ENCODE measurements around the gene TRIM10.

The TRIM10 gene

GRCh38 chr6:30192076-30192475 is 31.1 kb upstream of the TRIM10 start:
- no peak overlapping the region for H3K18ac ChIP-seq (ENCODE audit: low read depth in 1 of 2, low read length in 2 of 2)
- H4K91ac ChIP-seq (ENCODE audit: low read length), result no peak overlapping the region
- no peak overlapping the region for H2AFZ ChIP-seq (ENCODE audit: low read depth, low read length)
- peaks cover 53 to 60% of the 10 kb centered on the region in 2 experiments for H3K36me3 ChIP-seq (ENCODE audit: control insufficient read depth in 1 of 2, insufficient read depth in 2 of 2, low read depth in 1 of 2, low read length in 2 of 2)
- no peak overlapping the region for H3K4me3 ChIP-seq (ENCODE audit: insufficient read depth in 1 of 2, low read depth in 1 of 2, low read length in 2 of 2)
- no peak overlapping the region for H3K4me2 ChIP-seq (ENCODE audit: low read length, poor library complexity, severe bottlenecking)
- peak; percentile 36 for DNase-seq
- no peak overlapping the region for H3K23ac ChIP-seq (ENCODE audit: low read length in 2 of 2)
- no peaks in the 10 kb centered on the region for H3K9me3 ChIP-seq (ENCODE audit: control insufficient read depth, low read length)
- H2BK12ac ChIP-seq (ENCODE audit: low read length in 2 of 2), result no peak overlapping the region
- H2BK120ac ChIP-seq (ENCODE audit: low read depth, low read length), result no peak overlapping the region
- H3K79me1 ChIP-seq (replicated peaks; ENCODE audit: low read length, poor library complexity, severe bottlenecking), result peaks cover 37% of the 10 kb centered on the region
- no peak overlapping the region for H3K9ac ChIP-seq (ENCODE audit: low read length)
- WGBS, result 75% methylated on average over 7 of the region's 7 CpGs
- no peak overlapping the region for H3K4ac ChIP-seq (ENCODE audit: low read depth in 1 of 2, low read length in 2 of 2)
- H4K8ac ChIP-seq (ENCODE audit: low read length), result no peak overlapping the region
- H3K14ac ChIP-seq (ENCODE audit: low read length in 2 of 2), result no peak overlapping the region
- H2BK5ac ChIP-seq (ENCODE audit: low read depth, low read length, poor library complexity, severe bottlenecking), result no peak overlapping the region
- H2BK15ac ChIP-seq (ENCODE audit: low read depth, poor library complexity, severe bottlenecking), result no peak overlapping the region
- H3K4me1 ChIP-seq (ENCODE audit: control insufficient read depth, insufficient read depth, low read depth, low read length), result peaks cover 7% of the 10 kb centered on the region
- H3K27ac ChIP-seq (ENCODE audit: low read length, poor library complexity, severe bottlenecking), result no peak overlapping the region
- H3K27me3 ChIP-seq (ENCODE audit: control insufficient read depth in 1 of 2, insufficient read depth in 1 of 2, low read length in 2 of 2), result no peaks in the 10 kb centered on the region
- no peak overlapping the region for H2AK5ac ChIP-seq (ENCODE audit: low read length, severe bottlenecking)

- no peaks in the 10 kb centered on the region for H3K9me3 ChIP-seq (ENCODE audit: control insufficient read depth, low read length)
These were observed 27.5 kb upstream of the TRIM10 start for GRCh38 chr6:30188541-30188940.

GRCh38 chr6:30185846-30186484 is 25.0 kb upstream of the TRIM10 start:
- Histone ChIP-seq H2AFZ (ENCODE audit: low read depth, low read length) (no peak overlapping the region), H3K23ac (ENCODE audit: low read length in 2 of 2) (no peak overlapping the region), H3K4me3 (ENCODE audit: insufficient read depth in 1 of 2, low read depth in 1 of 2, low read length in 2 of 2) (no peak overlapping the region), H2BK120ac (ENCODE audit: low read depth, low read length) (no peak overlapping the region), H3K9ac (ENCODE audit: low read length) (no peak overlapping the region), H2AK5ac (ENCODE audit: low read length, severe bottlenecking) (no peak overlapping the region), H3K14ac (ENCODE audit: low read length in 2 of 2) (no peak overlapping the region), H4K8ac (ENCODE audit: low read length) (peak overlapping the region; percentile 19), H2BK5ac (ENCODE audit: low read depth, low read length, poor library complexity, severe bottlenecking) (no peak overlapping the region), H2BK15ac (ENCODE audit: low read depth, poor library complexity, severe bottlenecking) (no peak overlapping the region), H4K91ac (ENCODE audit: low read length) (no peak overlapping the region), H3K27me3 (ENCODE audit: control insufficient read depth in 1 of 2, insufficient read depth in 1 of 2, low read length in 2 of 2) (no peaks in the 10 kb centered on the region), H3K9me3 (ENCODE audit: control insufficient read depth, low read length) (no peaks in the 10 kb centered on the region), H3K4me1 (ENCODE audit: control insufficient read depth, insufficient read depth, low read depth, low read length) (no peaks in the 10 kb centered on the region), H2BK12ac (ENCODE audit: low read length in 2 of 2) (no peak overlapping the region), H3K36me3 (ENCODE audit: control insufficient read depth in 1 of 2, insufficient read depth in 2 of 2, low read depth in 1 of 2, low read length in 2 of 2) (peaks cover 45 to 60% of the 10 kb centered on the region in 2 experiments), H3K18ac (ENCODE audit: low read depth in 1 of 2, low read length in 2 of 2) (no peak overlapping the region), H3K4me2 (ENCODE audit: low read length, poor library complexity, severe bottlenecking) (no peak overlapping the region), H3K27ac (ENCODE audit: low read length, poor library complexity, severe bottlenecking) (no peak overlapping the region), H3K79me1 (replicated peaks; ENCODE audit: low read length, poor library complexity, severe bottlenecking) (peaks cover 10% of the 10 kb centered on the region), H3K4ac (ENCODE audit: low read depth in 1 of 2, low read length in 2 of 2) (no peak overlapping the region)
- 98% methylated on average over 20 of the region's 20 CpGs for WGBS
- no peak for DNase-seq

More at GRCh38 chr6:30188541-30188940, 27.5 kb upstream of the TRIM10 start:
- no peak overlapping the region for H3K9ac ChIP-seq (ENCODE audit: low read length)
- 93% methylated on average over 5 of the region's 5 CpGs for WGBS
- H2BK120ac ChIP-seq (ENCODE audit: low read depth, low read length), result no peak overlapping the region
- H3K23ac ChIP-seq (ENCODE audit: low read length in 2 of 2), result no peak overlapping the region
- H3K36me3 ChIP-seq (ENCODE audit: control insufficient read depth in 1 of 2, insufficient read depth in 2 of 2, low read depth in 1 of 2, low read length in 2 of 2), result peaks cover 54 to 70% of the 10 kb centered on the region in 2 experiments
- no peak overlapping the region for H4K8ac ChIP-seq (ENCODE audit: low read length)
- no peak overlapping the region for H3K14ac ChIP-seq (ENCODE audit: low read length in 2 of 2)
- H3K4me2 ChIP-seq (ENCODE audit: low read length, poor library complexity, severe bottlenecking), result no peak overlapping the region
- H2BK5ac ChIP-seq (ENCODE audit: low read depth, low read length, poor library complexity, severe bottlenecking), result no peak overlapping the region
- DNase-seq, result no peak
- no peak overlapping the region for H3K4me3 ChIP-seq (ENCODE audit: insufficient read depth in 1 of 2, low read depth in 1 of 2, low read length in 2 of 2)
- H3K79me1 ChIP-seq (replicated peaks; ENCODE audit: low read length, poor library complexity, severe bottlenecking), result peaks cover 19% of the 10 kb centered on the region
- no peak overlapping the region for H3K18ac ChIP-seq (ENCODE audit: low read depth in 1 of 2, low read length in 2 of 2)
- H2BK12ac ChIP-seq (ENCODE audit: low read length in 2 of 2), result peak overlapping the region in 1 of 2 experiments; percentile 24
- H3K27ac ChIP-seq (ENCODE audit: low read length, poor library complexity, severe bottlenecking), result no peak overlapping the region
- peaks cover 4% of the 10 kb centered on the region for H3K4me1 ChIP-seq (ENCODE audit: control insufficient read depth, insufficient read depth, low read depth, low read length)
- no peak overlapping the region for H4K91ac ChIP-seq (ENCODE audit: low read length)
- H2AFZ ChIP-seq (ENCODE audit: low read depth, low read length), result no peak overlapping the region
- no peaks in the 10 kb centered on the region for H3K27me3 ChIP-seq (ENCODE audit: control insufficient read depth in 1 of 2, insufficient read depth in 1 of 2, low read length in 2 of 2)
- no peak overlapping the region for H2AK5ac ChIP-seq (ENCODE audit: low read length, severe bottlenecking)
- H3K4ac ChIP-seq (ENCODE audit: low read depth in 1 of 2, low read length in 2 of 2), result no peak overlapping the region
- H2BK15ac ChIP-seq (ENCODE audit: low read depth, poor library complexity, severe bottlenecking), result no peak overlapping the region

- 98% methylated on average over 3 of the region's 5 CpGs for WGBS
- H3K4me3 ChIP-seq (ENCODE audit: insufficient read depth in 1 of 2, low read depth in 1 of 2, low read length in 2 of 2), result no peak overlapping the region
- no peak overlapping the region for H3K27ac ChIP-seq (ENCODE audit: low read length, poor library complexity, severe bottlenecking)
These were observed 23.5 kb upstream of the TRIM10 start for GRCh38 chr6:30184417-30185031.

More at GRCh38 chr6:30184417-30185031, 23.5 kb upstream of the TRIM10 start:
- Histone ChIP-seq H3K4me2 (ENCODE audit: low read length, poor library complexity, severe bottlenecking) (no peak overlapping the region), H2AFZ (ENCODE audit: low read depth, low read length) (no peak overlapping the region), H4K8ac (ENCODE audit: low read length) (no peak overlapping the region), H3K23ac (ENCODE audit: low read length in 2 of 2) (no peak overlapping the region), H3K14ac (ENCODE audit: low read length in 2 of 2) (no peak overlapping the region), H3K36me3 (ENCODE audit: control insufficient read depth in 1 of 2, insufficient read depth in 2 of 2, low read depth in 1 of 2, low read length in 2 of 2) (peaks cover 32 to 46% of the 10 kb centered on the region in 2 experiments), H3K27me3 (ENCODE audit: control insufficient read depth in 1 of 2, insufficient read depth in 1 of 2, low read length in 2 of 2) (peaks cover 0 to 2% of the 10 kb centered on the region in 2 experiments), H2BK5ac (ENCODE audit: low read depth, low read length, poor library complexity, severe bottlenecking) (no peak overlapping the region), H2AK5ac (ENCODE audit: low read length, severe bottlenecking) (no peak overlapping the region), H3K9ac (ENCODE audit: low read length) (no peak overlapping the region), H2BK120ac (ENCODE audit: low read depth, low read length) (no peak overlapping the region), H3K4ac (ENCODE audit: low read depth in 1 of 2, low read length in 2 of 2) (no peak overlapping the region), H3K18ac (ENCODE audit: low read depth in 1 of 2, low read length in 2 of 2) (no peak overlapping the region), H2BK12ac (ENCODE audit: low read length in 2 of 2) (no peak overlapping the region), H3K79me1 (replicated peaks; ENCODE audit: low read length, poor library complexity, severe bottlenecking) (peaks cover 3% of the 10 kb centered on the region), H3K9me3 (ENCODE audit: control insufficient read depth, low read length) (peaks cover 7% of the 10 kb centered on the region), H2BK15ac (ENCODE audit: low read depth, poor library complexity, severe bottlenecking) (no peak overlapping the region), H4K91ac (ENCODE audit: low read length) (no peak overlapping the region), H3K4me1 (ENCODE audit: control insufficient read depth, insufficient read depth, low read depth, low read length) (no peaks in the 10 kb centered on the region)
- DNase-seq, result no peak

All from mesenchymal stem cell (in vitro differentiated cells and primary cell).